ENCODE results near the gene GRAP.

- TF ChIP-seq SIN3A (IDR thresholded peaks at IDR 0.05; ENCODE audit: borderline replicate concordance, insufficient read depth, low read depth, low read length) (no peak), CTCF (IDR thresholded peaks at IDR 0.05) (no peak), REST (IDR thresholded peaks at IDR 0.05; ENCODE audit: insufficient read depth in 1 of 2, low read depth in 2 of 2, low read length in 1 of 2) (no peak), POLR2AphosphoS5 (IDR thresholded peaks at IDR 0.05; ENCODE audit: low read depth, low read length) (no peak)
Measured at GRCh38 chr17:18986541-18987229, 60.1 kb downstream of the GRAP start.

Data from Panc1 (cell line).